Neural cell (in vitro differentiated cells): ENCODE results near the gene ERP27.

Source experiments
- CTCF ChIP-seq: fragments of 450-650 bp; IDR thresholded peaks from 2 replicates; pipeline ENCODE4 v1.5.1; 2014; ENCODE audit warnings: antibody characterized with exemption, mild to moderate bottlenecking, moderate library complexity; ENCODE audit not compliant: poor library complexity, severe bottlenecking
- EP300 ChIP-seq: fragments of 450-650 bp; conservative IDR thresholded peaks from 2 replicates; pipeline ENCODE4 v1.6.1; 2014; ENCODE audit warnings: antibody characterized with exemption, mild to moderate bottlenecking, moderate library complexity; ENCODE audit not compliant: poor library complexity, severe bottlenecking
- EZH2 ChIP-seq: fragments of 200-600, 300-800 bp; shearing (Covaris generic), sonication (generic); IDR thresholded peaks from 2 replicates; pipeline ENCODE4 v1.6.1; 2014; ENCODE audit warnings: antibody characterized with exemption, low read length, borderline replicate concordance, mild to moderate bottlenecking; ENCODE audit not compliant: insufficient read depth, poor library complexity, severe bottlenecking
- MXI1 ChIP-seq: fragments of 450-650 bp; conservative IDR thresholded peaks from 2 replicates; pipeline ENCODE4 v1.6.1; 2014; ENCODE audit warnings: antibody characterized with exemption, mild to moderate bottlenecking; ENCODE audit not compliant: poor library complexity, severe bottlenecking
- REST ChIP-seq: IDR thresholded peaks from 2 replicates; pipeline ENCODE4 v1.6.1; 2012; ENCODE audit warnings: borderline replicate concordance
- SMC3 ChIP-seq: fragments of 450-650 bp; conservative IDR thresholded peaks from 2 replicates; pipeline ENCODE4 v1.6.1; 2014; ENCODE audit warnings: antibody characterized with exemption, mild to moderate bottlenecking, moderate library complexity; ENCODE audit not compliant: poor library complexity
- TAF1 ChIP-seq: IDR thresholded peaks from 2 replicates; pipeline ENCODE4 v1.6.1; 2012; ENCODE audit warnings: low read depth

GRCh38 chr12:14974633-14975032, 36.3 kb upstream of the ERP27 start:
- TF ChIP-seq CTCF (no peak), EP300 (no peak), MXI1 (no peak), EZH2 (no peak), TAF1 (no peak), REST (no peak), SMC3 (no peak)
